H9 (cell line): Measurements from ENCODE around the gene FCN1. TPM values are rescaled to one million over a fixed set of nuclear protein-coding genes. Genes with fewer than 3 reads are reported as not detected.

Experiments used
- DNase-seq: peaks from one replicate; pipeline ENCODE4 v3.0.0-alpha.2; 2017
- H2AFZ ChIP-seq: one replicate; pipeline ENCODE4 v1.6.1; 2013; ENCODE audit warnings: mild to moderate bottlenecking, low read length, control low read depth, moderate library complexity
- H2AK5ac ChIP-seq: 2 replicates; pipeline ENCODE4 v1.6.1; 2013; ENCODE audit warnings: low read length, control low read depth, mixed read lengths; ENCODE audit not compliant: insufficient read length
- H2BK120ac ChIP-seq: one replicate; pipeline ENCODE4 v1.6.1; 2013; ENCODE audit warnings: low read depth, mild to moderate bottlenecking, low read length, control low read depth, inconsistent platforms; ENCODE audit not compliant: poor library complexity, severe bottlenecking
- H2BK12ac ChIP-seq: 2 replicates; pipeline ENCODE4 v1.6.1; 2013; ENCODE audit warnings: low read length, control low read depth, mixed read lengths, low read depth; ENCODE audit not compliant: insufficient read length
- H2BK15ac ChIP-seq: 2 replicates; pipeline ENCODE4 v1.6.1; 2013; ENCODE audit warnings: low read depth, low read length, control low read depth
- H2BK20ac ChIP-seq: one replicate; pipeline ENCODE4 v1.6.1; 2013; ENCODE audit warnings: low read depth, mild to moderate bottlenecking, low read length, control low read depth, inconsistent platforms; ENCODE audit not compliant: poor library complexity, severe bottlenecking
- H2BK5ac ChIP-seq: 2 replicates; pipeline ENCODE4 v1.6.1; 2013; ENCODE audit warnings: low read length, control low read depth, mixed read lengths; ENCODE audit not compliant: insufficient read length
- H3K14ac ChIP-seq: 2 replicates; pipeline ENCODE4 v1.6.1; 2013; ENCODE audit warnings: low read length, control low read depth; ENCODE audit not compliant: insufficient read depth
- H3K18ac ChIP-seq: 2 replicates; pipeline ENCODE4 v1.6.1; 2013; ENCODE audit warnings: low read depth, mild to moderate bottlenecking, mixed read lengths, low read length, control low read depth; ENCODE audit not compliant: insufficient read length
- H3K23ac ChIP-seq: 2 replicates; pipeline ENCODE4 v1.6.1; 2013; ENCODE audit warnings: low read length, control low read depth, mixed read lengths, low read depth; ENCODE audit not compliant: insufficient read length
- H3K23me2 ChIP-seq: 2 replicates; pipeline ENCODE4 v1.6.1; 2013; ENCODE audit warnings: low read depth, mild to moderate bottlenecking, mixed read lengths, low read length, control low read depth; ENCODE audit not compliant: insufficient read length, poor library complexity, severe bottlenecking
- H3K27ac ChIP-seq: 2 replicates; pipeline ENCODE4 v1.5.1; 2013; ENCODE audit warnings: low read length, control low read depth, mixed read lengths, low read depth; ENCODE audit not compliant: insufficient read length
- H3K27me3 ChIP-seq: 2 replicates; pipeline ENCODE4 v1.6.1; 2013; ENCODE audit warnings: low read length, control low read depth, inconsistent platforms; ENCODE audit not compliant: insufficient read depth
- H3K4ac ChIP-seq: 2 replicates; pipeline ENCODE4 v1.6.1; 2013; ENCODE audit warnings: low read depth, mild to moderate bottlenecking, control low read depth, inconsistent platforms, low read length, moderate library complexity
- H3K4me1 ChIP-seq: 2 replicates; pipeline ENCODE4 v1.6.1; 2013; ENCODE audit warnings: low read length, control low read depth, inconsistent platforms; ENCODE audit not compliant: insufficient read depth
- H3K4me2 ChIP-seq: 2 replicates; pipeline ENCODE4 v1.6.1; 2013; ENCODE audit warnings: low read length, control low read depth, mixed read lengths; ENCODE audit not compliant: insufficient read length, insufficient read depth
- H3K56ac ChIP-seq: 2 replicates; pipeline ENCODE4 v1.6.1; 2013; ENCODE audit warnings: low read depth, mild to moderate bottlenecking, mixed read lengths, low read length, control low read depth; ENCODE audit not compliant: insufficient read length
- H3K79me1 ChIP-seq: 2 replicates; pipeline ENCODE4 v1.6.1; 2013; ENCODE audit warnings: low read depth, mild to moderate bottlenecking, moderate library complexity, low read length, control low read depth, inconsistent platforms; ENCODE audit not compliant: insufficient read depth, poor library complexity, severe bottlenecking
- H3K79me2 ChIP-seq: 2 replicates; pipeline ENCODE4 v1.6.1; 2013; ENCODE audit warnings: low read length, control low read depth, inconsistent platforms; ENCODE audit not compliant: insufficient read depth
- H3K9ac ChIP-seq: 2 replicates; pipeline ENCODE4 v1.6.1; 2013; ENCODE audit warnings: low read length, control low read depth, mixed read lengths; ENCODE audit not compliant: insufficient read length; ENCODE audit errors: extremely low read depth
- H3K9me3 ChIP-seq: one replicate; pipeline ENCODE4 v1.6.1; 2013; ENCODE audit warnings: low read depth, low read length, inconsistent platforms; ENCODE audit not compliant: control insufficient read depth
- H3T11ph ChIP-seq: one replicate; pipeline ENCODE4 v1.6.1; 2013; ENCODE audit warnings: mild to moderate bottlenecking, low read length, control low read depth, inconsistent platforms
- H4K20me1 ChIP-seq: one replicate; pipeline ENCODE4 v1.6.1; 2013; ENCODE audit not compliant: control insufficient read depth, insufficient read length, insufficient read depth
- H4K5ac ChIP-seq: 2 replicates; pipeline ENCODE4 v1.6.1; 2013; ENCODE audit warnings: low read depth, mild to moderate bottlenecking, mixed read lengths, low read length, control low read depth; ENCODE audit not compliant: insufficient read length
- H4K8ac ChIP-seq: replicated peaks from 2 replicates; pipeline ENCODE4 v1.6.1; 2013; ENCODE audit warnings: low read length, control low read depth, mixed read lengths, low read depth; ENCODE audit not compliant: insufficient read length
- H4K91ac ChIP-seq: 2 replicates; pipeline ENCODE4 v1.6.1; 2013; ENCODE audit warnings: low read depth, mild to moderate bottlenecking, moderate library complexity, mixed read lengths, low read length, control low read depth; ENCODE audit not compliant: insufficient read length
- H3K27ac Mint-ChIP-seq, 3 experiments: 2 replicates in 2 of 3; 3 replicates in 1 of 3; pipeline ENCODE4 v1.8.0; 2020 to 2021; ENCODE audit warnings: mixed read lengths in 3 of 3, mild to moderate bottlenecking in 1 of 3, moderate library complexity in 1 of 3
- H3K27me3 Mint-ChIP-seq: 2 replicates; pipeline ENCODE4 v1.8.0; 2021; ENCODE audit warnings: low read depth, mild to moderate bottlenecking, moderate library complexity, mixed read lengths
- H3K36me3 Mint-ChIP-seq, 3 experiments: 2 replicates in 2 of 3; 3 replicates in 1 of 3; pipeline ENCODE4 v1.8.0; 2020 to 2021; ENCODE audit warnings: low read depth in 3 of 3, mixed read lengths in 3 of 3; ENCODE audit not compliant: insufficient read depth in 1 of 3
- H3K4me1 Mint-ChIP-seq, 2 experiments: 2 replicates each; pipeline ENCODE4 v1.8.0; 2020; ENCODE audit warnings: mixed read lengths in 2 of 2
- H3K4me3 Mint-ChIP-seq, 2 experiments: 2 replicates in 1 of 2; 3 replicates in 1 of 2; pipeline ENCODE4 v1.8.0; 2020 to 2021; ENCODE audit warnings: mild to moderate bottlenecking in 2 of 2, mixed read lengths in 2 of 2, moderate library complexity in 1 of 2
- H3K9me3 Mint-ChIP-seq, 2 experiments: 2 replicates in 1 of 2; 3 replicates in 1 of 2; pipeline ENCODE4 v1.8.0; 2020; ENCODE audit warnings: mild to moderate bottlenecking in 2 of 2, mixed read lengths in 2 of 2, moderate library complexity in 1 of 2
- WGBS: extraction: QIAGEN DNeasy Blood & Tissue Kit; methylation state at CpG from one replicate; pipeline ENCODE4 v1.1.7; 2013; ENCODE audit warnings: missing lambda C conversion rate, low lambda C conversion rate, mixed read lengths; ENCODE audit not compliant: insufficient read length; ENCODE audit errors: extremely low coverage; 5-methylcytosine and 5-hydroxymethylcytosine counted together
- total RNA-seq: library from RNA; stranded (reverse); gene quantifications from 2 replicates; pipeline ENCODE4 v1.2.1, GENCODE V29; 2021
- TF ChIP-seq, protein P1 (sequence below): fragments of 200-600 bp; sonication (generic); conservative IDR thresholded peaks from 3 replicates; pipeline ENCODE4 v1.8.0; 2021; ENCODE audit warnings: antibody characterized with exemption, mild to moderate bottlenecking

The FCN1 gene
- total RNA-seq, 1 experiment from 2014 or later = not detected

DNA sequence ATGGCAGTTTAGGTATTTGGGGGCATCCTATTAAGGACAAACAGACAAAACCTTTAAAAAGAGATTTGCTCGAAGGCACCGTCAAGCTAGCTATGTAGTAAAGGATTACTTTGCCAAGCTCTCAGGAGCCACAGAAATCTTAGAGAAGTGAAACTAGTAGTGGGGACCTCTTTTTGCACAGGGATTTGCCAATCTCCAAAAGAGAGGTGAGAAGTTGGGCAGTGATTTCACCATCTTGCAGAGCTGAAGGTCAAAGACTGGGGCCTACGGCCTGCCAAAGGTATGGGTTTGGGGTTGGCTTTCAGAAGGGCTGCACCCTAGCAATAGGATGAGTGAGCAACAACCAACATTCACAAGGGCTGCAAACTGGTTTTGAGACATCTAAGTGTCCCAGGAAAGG lies 1.6 kb upstream of the FCN1 start:
- H3K4me1 Mint-ChIP-seq = no peaks in the 10 kb centered on the region
- no peak overlapping the region for H3K9ac ChIP-seq
- no peaks in the 10 kb centered on the region for H3K23me2 ChIP-seq
- H2BK20ac ChIP-seq = no peak overlapping the region
- peaks cover 3 to 10% (median 4%) of the 10 kb centered on the region in 3 experiments; a peak in 5 of 7 replicates for H3K36me3 Mint-ChIP-seq
- H3K27ac Mint-ChIP-seq = no peak overlapping the region
- no peak overlapping the region for H2BK120ac ChIP-seq
- no peaks in the 10 kb centered on the region for H4K20me1 ChIP-seq
- H2BK15ac ChIP-seq = no peak overlapping the region
- no peak overlapping the region for H4K91ac ChIP-seq
- H2BK12ac ChIP-seq = no peak overlapping the region
- peaks cover 5% of the 10 kb centered on the region for H3K27me3 Mint-ChIP-seq
- no peak overlapping the region for H2BK5ac ChIP-seq
- no peaks in the 10 kb centered on the region for H3K4me1 ChIP-seq
- no peaks in the 10 kb centered on the region for H3K27me3 ChIP-seq
- H3K56ac ChIP-seq = no peak overlapping the region
- no peak overlapping the region for H2AK5ac ChIP-seq
- H4K5ac ChIP-seq = no peak overlapping the region
- no peaks in the 10 kb centered on the region for H3K9me3 ChIP-seq
- H3K9me3 Mint-ChIP-seq = peaks cover 4 to 11% of the 10 kb centered on the region in 2 experiments
- H3K4ac ChIP-seq = no peak overlapping the region
- no peak overlapping the region for H3T11ph ChIP-seq
- no peaks in the 10 kb centered on the region for H3K79me2 ChIP-seq
- no peak overlapping the region for H3K4me3 Mint-ChIP-seq
- no peak overlapping the region for H2AFZ ChIP-seq
- H4K8ac ChIP-seq = no peak overlapping the region
- no CpG with 5 or more reads among the region's 3 CpGs for WGBS
- no peaks in the 10 kb centered on the region for H3K79me1 ChIP-seq
- no peak for DNase-seq
- no peak overlapping the region for H3K23ac ChIP-seq
- H3K18ac ChIP-seq = no peak overlapping the region
- H3K27ac ChIP-seq = no peak overlapping the region
- no peak overlapping the region for H3K14ac ChIP-seq
- H3K4me2 ChIP-seq = no peak overlapping the region
- TF ChIP-seq, protein P1, sequence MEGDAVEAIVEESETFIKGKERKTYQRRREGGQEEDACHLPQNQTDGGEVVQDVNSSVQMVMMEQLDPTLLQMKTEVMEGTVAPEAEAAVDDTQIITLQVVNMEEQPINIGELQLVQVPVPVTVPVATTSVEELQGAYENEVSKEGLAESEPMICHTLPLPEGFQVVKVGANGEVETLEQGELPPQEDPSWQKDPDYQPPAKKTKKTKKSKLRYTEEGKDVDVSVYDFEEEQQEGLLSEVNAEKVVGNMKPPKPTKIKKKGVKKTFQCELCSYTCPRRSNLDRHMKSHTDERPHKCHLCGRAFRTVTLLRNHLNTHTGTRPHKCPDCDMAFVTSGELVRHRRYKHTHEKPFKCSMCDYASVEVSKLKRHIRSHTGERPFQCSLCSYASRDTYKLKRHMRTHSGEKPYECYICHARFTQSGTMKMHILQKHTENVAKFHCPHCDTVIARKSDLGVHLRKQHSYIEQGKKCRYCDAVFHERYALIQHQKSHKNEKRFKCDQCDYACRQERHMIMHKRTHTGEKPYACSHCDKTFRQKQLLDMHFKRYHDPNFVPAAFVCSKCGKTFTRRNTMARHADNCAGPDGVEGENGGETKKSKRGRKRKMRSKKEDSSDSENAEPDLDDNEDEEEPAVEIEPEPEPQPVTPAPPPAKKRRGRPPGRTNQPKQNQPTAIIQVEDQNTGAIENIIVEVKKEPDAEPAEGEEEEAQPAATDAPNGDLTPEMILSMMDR = no peak
